ENCODE results near the gene ZFR. TPM values are rescaled to one million over a fixed set of nuclear protein-coding genes. Genes with fewer than 3 reads are reported as not detected.

Gene ZFR
- polyA plus RNA-seq, 1 of the 3 experiments (the other 2 are of a cell fraction) = 24.6 TPM

DNA sequence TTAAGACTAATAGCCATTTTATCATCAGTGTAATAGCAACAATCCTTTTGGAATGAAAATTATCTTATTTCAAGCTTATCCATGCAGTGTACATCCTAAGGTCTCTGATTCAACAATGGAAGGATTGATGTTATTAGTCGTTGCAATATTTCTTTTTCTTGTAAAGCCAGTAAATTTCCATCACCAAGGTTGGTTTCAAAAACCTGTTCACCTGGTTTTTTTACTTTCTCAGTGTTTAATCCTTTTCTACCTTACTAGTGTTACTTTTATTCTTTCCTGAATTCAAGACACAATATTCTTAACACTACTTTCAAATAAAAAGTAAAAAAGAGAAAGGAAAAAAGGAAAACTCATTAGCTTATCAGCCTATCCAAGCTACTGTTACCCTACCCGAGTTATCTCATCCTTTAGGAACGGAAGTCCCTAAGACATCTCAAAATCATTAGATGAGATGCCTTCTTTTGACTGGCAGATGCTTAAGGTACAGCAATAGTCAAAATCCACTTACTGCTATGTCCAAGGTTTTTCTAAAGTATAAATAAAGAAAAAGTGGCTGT lies 5.4 kb downstream of the ZFR start:
- POLR2A ChIA-PET = no interaction called here
- no peak for TF ChIP-seq RCOR1 (IDR thresholded peaks at IDR 0.05; ENCODE audit: low read length)
- TF ChIP-seq YY1 (IDR thresholded peaks at IDR 0.05; ENCODE audit: low read depth) = no peak
- TF ChIP-seq RFX5 (IDR thresholded peaks at IDR 0.05; ENCODE audit: low read length) = no peak
- TF ChIP-seq, protein P1, sequence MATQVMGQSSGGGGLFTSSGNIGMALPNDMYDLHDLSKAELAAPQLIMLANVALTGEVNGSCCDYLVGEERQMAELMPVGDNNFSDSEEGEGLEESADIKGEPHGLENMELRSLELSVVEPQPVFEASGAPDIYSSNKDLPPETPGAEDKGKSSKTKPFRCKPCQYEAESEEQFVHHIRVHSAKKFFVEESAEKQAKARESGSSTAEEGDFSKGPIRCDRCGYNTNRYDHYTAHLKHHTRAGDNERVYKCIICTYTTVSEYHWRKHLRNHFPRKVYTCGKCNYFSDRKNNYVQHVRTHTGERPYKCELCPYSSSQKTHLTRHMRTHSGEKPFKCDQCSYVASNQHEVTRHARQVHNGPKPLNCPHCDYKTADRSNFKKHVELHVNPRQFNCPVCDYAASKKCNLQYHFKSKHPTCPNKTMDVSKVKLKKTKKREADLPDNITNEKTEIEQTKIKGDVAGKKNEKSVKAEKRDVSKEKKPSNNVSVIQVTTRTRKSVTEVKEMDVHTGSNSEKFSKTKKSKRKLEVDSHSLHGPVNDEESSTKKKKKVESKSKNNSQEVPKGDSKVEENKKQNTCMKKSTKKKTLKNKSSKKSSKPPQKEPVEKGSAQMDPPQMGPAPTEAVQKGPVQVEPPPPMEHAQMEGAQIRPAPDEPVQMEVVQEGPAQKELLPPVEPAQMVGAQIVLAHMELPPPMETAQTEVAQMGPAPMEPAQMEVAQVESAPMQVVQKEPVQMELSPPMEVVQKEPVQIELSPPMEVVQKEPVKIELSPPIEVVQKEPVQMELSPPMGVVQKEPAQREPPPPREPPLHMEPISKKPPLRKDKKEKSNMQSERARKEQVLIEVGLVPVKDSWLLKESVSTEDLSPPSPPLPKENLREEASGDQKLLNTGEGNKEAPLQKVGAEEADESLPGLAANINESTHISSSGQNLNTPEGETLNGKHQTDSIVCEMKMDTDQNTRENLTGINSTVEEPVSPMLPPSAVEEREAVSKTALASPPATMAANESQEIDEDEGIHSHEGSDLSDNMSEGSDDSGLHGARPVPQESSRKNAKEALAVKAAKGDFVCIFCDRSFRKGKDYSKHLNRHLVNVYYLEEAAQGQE (IDR thresholded peaks at IDR 0.05; ENCODE audit: low read depth, low read length) = no peak
- TF ChIP-seq FOXM1 (IDR thresholded peaks at IDR 0.05; ENCODE audit: low read depth) = no peak
- TF ChIP-seq GABPA (IDR thresholded peaks at IDR 0.05; ENCODE audit: low read depth) = no peak
- TF ChIP-seq ELF1 (IDR thresholded peaks at IDR 0.05) = no peak
- TF ChIP-seq NFIC (IDR thresholded peaks at IDR 0.05; ENCODE audit: borderline replicate concordance) = no peak
- TF ChIP-seq EP300 (IDR thresholded peaks at IDR 0.05; ENCODE audit: borderline replicate concordance in 1 of 2, low read depth in 1 of 2, low read length in 1 of 2) = no peak
- TF ChIP-seq, protein P2, sequence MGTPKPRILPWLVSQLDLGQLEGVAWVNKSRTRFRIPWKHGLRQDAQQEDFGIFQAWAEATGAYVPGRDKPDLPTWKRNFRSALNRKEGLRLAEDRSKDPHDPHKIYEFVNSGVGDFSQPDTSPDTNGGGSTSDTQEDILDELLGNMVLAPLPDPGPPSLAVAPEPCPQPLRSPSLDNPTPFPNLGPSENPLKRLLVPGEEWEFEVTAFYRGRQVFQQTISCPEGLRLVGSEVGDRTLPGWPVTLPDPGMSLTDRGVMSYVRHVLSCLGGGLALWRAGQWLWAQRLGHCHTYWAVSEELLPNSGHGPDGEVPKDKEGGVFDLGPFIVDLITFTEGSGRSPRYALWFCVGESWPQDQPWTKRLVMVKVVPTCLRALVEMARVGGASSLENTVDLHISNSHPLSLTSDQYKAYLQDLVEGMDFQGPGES (IDR thresholded peaks at IDR 0.05; ENCODE audit: low read depth, low read length) = no peak
- TF ChIP-seq POLR2AphosphoS5 (IDR thresholded peaks at IDR 0.05; ENCODE audit: low read depth, low read length) = no peak
- no peak for TF ChIP-seq JUND (IDR thresholded peaks at IDR 0.05)
- TF ChIP-seq, protein P3, sequence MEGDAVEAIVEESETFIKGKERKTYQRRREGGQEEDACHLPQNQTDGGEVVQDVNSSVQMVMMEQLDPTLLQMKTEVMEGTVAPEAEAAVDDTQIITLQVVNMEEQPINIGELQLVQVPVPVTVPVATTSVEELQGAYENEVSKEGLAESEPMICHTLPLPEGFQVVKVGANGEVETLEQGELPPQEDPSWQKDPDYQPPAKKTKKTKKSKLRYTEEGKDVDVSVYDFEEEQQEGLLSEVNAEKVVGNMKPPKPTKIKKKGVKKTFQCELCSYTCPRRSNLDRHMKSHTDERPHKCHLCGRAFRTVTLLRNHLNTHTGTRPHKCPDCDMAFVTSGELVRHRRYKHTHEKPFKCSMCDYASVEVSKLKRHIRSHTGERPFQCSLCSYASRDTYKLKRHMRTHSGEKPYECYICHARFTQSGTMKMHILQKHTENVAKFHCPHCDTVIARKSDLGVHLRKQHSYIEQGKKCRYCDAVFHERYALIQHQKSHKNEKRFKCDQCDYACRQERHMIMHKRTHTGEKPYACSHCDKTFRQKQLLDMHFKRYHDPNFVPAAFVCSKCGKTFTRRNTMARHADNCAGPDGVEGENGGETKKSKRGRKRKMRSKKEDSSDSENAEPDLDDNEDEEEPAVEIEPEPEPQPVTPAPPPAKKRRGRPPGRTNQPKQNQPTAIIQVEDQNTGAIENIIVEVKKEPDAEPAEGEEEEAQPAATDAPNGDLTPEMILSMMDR (IDR thresholded peaks at IDR 0.05) = no peak
- TF ChIP-seq, protein P4, sequence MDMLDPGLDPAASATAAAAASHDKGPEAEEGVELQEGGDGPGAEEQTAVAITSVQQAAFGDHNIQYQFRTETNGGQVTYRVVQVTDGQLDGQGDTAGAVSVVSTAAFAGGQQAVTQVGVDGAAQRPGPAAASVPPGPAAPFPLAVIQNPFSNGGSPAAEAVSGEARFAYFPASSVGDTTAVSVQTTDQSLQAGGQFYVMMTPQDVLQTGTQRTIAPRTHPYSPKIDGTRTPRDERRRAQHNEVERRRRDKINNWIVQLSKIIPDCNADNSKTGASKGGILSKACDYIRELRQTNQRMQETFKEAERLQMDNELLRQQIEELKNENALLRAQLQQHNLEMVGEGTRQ (IDR thresholded peaks at IDR 0.05; ENCODE audit: borderline replicate concordance, low read depth, low read length) = no peak
- TF ChIP-seq, protein P5, sequence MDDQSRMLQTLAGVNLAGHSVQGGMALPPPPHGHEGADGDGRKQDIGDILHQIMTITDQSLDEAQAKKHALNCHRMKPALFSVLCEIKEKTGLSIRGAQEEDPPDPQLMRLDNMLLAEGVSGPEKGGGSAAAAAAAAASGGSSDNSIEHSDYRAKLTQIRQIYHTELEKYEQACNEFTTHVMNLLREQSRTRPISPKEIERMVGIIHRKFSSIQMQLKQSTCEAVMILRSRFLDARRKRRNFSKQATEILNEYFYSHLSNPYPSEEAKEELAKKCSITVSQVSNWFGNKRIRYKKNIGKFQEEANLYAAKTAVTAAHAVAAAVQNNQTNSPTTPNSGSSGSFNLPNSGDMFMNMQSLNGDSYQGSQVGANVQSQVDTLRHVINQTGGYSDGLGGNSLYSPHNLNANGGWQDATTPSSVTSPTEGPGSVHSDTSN (IDR thresholded peaks at IDR 0.05) = no peak
- H2AFZ ChIP-seq (ENCODE audit: low read depth) = no peak overlapping the region
- peaks cover 14 to 42% of the 10 kb centered on the region in 2 experiments for H3K36me3 ChIP-seq (replicated peaks in 1 of 2; ENCODE audit: control insufficient read depth in 1 of 2, insufficient read depth in 2 of 2, low read length in 1 of 2)
- peaks cover 98% of the 10 kb centered on the region for H3K79me2 ChIP-seq (ENCODE audit: insufficient read depth)
- CTCF ChIA-PET = no interaction called here
- peaks cover 7% of the 10 kb centered on the region in 2 experiments; a peak in 3 of 4 replicates for H3K4me1 ChIP-seq (ENCODE audit: control insufficient read depth in 1 of 2, insufficient read depth in 2 of 2, low read depth in 1 of 2, low read length in 1 of 2)
- H4K20me1 ChIP-seq (ENCODE audit: insufficient read depth) = peaks cover 93% of the 10 kb centered on the region
- no peak overlapping the region for H3K9ac ChIP-seq
- no peaks in the 10 kb centered on the region for H3K9me3 ChIP-seq
- WGBS (ENCODE audit: low lambda C conversion rate) = 96% methylated on average over 3 of the region's 3 CpGs
- no peak overlapping the region for H3K4me3 ChIP-seq (ENCODE audit: low read depth in 2 of 2, low read length in 1 of 2)
- no peak overlapping the region for H3K27ac ChIP-seq (ENCODE audit: low read depth in 2 of 2, low read length in 1 of 2)
- H3F3A ChIP-seq (replicated peaks; ENCODE audit: insufficient read depth) = peaks cover 14% of the 10 kb centered on the region
- no peak for DNase-seq
- no peaks in the 10 kb centered on the region for H3K9me2 ChIP-seq
- no peak overlapping the region for H3K4me2 ChIP-seq
- no peaks in the 10 kb centered on the region for H3K27me3 ChIP-seq (ENCODE audit: insufficient read depth)
